Testis (tissue), 2 donors: ENCODE measurements around the gene YEATS2.

Experiments used
- POLR2A ChIP-seq: fragments of 450-650 bp; IDR thresholded peaks from one replicate; pipeline ENCODE4 v1.6.1; 2017; ENCODE audit warnings: antibody characterized with exemption, mild to moderate bottlenecking, moderate library complexity
- TF ChIP-seq, protein P1 (sequence below), 3 experiments: fragments of 450-650 bp in 2 of 3; fragments of 200-600 bp in 1 of 3; sonication (generic) in 1 of 3; IDR thresholded peaks; one replicate each; pipeline ENCODE4 v1.5.1; 2016 to 2019; ENCODE audit warnings: antibody characterized with exemption in 3 of 3, mild to moderate bottlenecking in 2 of 3, moderate library complexity in 1 of 3

DNA sequence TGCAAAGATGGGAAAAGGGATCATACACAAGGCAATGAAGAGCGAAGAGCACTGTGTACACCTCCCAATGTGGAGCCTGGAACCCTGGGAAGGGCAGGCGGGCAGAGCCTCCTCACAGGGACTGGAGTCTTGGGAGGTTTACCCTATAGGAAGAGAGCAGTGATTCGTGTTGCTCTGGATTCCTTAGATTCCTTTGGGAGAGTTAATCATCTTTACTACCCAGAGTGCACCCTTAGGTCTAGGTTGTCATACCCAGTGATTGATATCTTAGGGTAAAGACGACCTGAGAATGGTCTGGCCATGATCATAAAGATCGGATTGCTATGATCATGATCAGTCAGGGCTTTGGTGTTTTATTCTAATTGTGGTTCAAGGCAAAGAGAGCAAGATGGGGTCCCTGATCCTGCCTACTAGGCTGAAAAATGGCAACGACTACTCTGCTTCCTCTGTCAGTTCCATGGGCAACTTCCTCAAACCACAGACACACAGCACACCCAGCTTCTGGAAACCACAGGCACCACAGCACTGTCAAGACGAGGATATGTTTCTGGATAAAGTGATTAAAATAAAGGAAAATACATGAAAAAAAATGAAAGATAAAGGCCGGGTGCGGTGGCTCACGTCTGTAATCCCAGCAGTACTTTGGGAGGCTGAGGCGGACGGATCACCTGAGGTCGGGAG is 148.2 kb downstream of the YEATS2 start:
- no peak for TF ChIP-seq POLR2A
- TF ChIP-seq, protein P1, sequence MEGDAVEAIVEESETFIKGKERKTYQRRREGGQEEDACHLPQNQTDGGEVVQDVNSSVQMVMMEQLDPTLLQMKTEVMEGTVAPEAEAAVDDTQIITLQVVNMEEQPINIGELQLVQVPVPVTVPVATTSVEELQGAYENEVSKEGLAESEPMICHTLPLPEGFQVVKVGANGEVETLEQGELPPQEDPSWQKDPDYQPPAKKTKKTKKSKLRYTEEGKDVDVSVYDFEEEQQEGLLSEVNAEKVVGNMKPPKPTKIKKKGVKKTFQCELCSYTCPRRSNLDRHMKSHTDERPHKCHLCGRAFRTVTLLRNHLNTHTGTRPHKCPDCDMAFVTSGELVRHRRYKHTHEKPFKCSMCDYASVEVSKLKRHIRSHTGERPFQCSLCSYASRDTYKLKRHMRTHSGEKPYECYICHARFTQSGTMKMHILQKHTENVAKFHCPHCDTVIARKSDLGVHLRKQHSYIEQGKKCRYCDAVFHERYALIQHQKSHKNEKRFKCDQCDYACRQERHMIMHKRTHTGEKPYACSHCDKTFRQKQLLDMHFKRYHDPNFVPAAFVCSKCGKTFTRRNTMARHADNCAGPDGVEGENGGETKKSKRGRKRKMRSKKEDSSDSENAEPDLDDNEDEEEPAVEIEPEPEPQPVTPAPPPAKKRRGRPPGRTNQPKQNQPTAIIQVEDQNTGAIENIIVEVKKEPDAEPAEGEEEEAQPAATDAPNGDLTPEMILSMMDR (IDR thresholded peaks at IDR 0.05) = no peak
